Choroid plexus epithelial cell (primary cell): ENCODE results near the gene SETBP1.
A peak's percentile ranks its signal among the peaks of the same experiment; 100 is the strongest.

Source experiments
- DNase-seq: peaks from one replicate; pipeline ENCODE4 v3.0.0-alpha.2; 2010; ENCODE audit warnings: low read depth
- H3K4me3 ChIP-seq: 2 replicates; pipeline ENCODE4 v1.5.1; 2011; ENCODE audit warnings: low read depth, mild to moderate bottlenecking, control low read depth, low read length, moderate library complexity
- TF ChIP-seq, protein P1 (sequence below): conservative IDR thresholded peaks from 2 replicates; pipeline ENCODE4 v1.5.1; 2011; ENCODE audit warnings: low read depth, mild to moderate bottlenecking, control low read depth, inconsistent platforms, low read length, moderate library complexity

The SETBP1 gene

DNA sequence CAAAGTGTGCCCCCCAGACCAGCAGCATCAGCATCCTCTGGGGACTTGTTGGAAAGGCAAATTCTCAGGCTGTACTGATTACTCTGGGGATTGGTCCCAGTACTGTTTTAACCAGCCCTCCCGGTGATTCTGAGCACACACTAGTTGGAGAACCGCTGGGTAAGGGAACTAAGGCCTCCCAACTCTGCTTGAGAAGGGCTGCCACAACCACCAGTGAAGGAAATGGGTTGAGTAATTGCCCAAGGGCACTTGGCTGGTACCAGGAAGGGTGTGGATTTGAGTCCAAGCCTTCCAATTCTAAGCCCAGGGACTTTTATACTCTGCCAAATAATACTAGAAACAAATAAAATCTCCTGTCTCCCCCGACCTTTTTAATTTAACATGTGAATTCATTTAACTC is 219.9 kb downstream of the SETBP1 start:
- no peak overlapping the region for H3K4me3 ChIP-seq
- TF ChIP-seq, protein P1, sequence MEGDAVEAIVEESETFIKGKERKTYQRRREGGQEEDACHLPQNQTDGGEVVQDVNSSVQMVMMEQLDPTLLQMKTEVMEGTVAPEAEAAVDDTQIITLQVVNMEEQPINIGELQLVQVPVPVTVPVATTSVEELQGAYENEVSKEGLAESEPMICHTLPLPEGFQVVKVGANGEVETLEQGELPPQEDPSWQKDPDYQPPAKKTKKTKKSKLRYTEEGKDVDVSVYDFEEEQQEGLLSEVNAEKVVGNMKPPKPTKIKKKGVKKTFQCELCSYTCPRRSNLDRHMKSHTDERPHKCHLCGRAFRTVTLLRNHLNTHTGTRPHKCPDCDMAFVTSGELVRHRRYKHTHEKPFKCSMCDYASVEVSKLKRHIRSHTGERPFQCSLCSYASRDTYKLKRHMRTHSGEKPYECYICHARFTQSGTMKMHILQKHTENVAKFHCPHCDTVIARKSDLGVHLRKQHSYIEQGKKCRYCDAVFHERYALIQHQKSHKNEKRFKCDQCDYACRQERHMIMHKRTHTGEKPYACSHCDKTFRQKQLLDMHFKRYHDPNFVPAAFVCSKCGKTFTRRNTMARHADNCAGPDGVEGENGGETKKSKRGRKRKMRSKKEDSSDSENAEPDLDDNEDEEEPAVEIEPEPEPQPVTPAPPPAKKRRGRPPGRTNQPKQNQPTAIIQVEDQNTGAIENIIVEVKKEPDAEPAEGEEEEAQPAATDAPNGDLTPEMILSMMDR = no peak
- no peak for DNase-seq

DNA sequence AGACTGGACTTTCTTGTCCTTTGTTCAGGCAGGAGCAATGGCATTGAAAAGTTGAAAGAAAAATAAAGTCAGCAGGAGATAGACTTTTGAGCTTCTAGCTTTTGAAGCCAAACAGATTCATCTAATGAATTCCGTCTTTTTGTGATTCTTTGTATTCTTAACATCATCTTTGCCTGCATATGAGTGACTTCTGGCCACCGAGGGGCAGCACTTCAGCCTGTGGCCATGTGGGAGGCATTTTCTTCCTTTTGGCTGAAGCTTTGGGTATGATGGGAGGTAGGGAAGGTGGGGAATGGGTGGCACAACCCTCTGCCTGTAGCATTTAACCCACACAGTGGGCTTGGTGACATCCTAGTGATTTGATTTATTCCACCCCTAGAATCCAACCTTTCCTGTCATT is 220.6 kb downstream of the SETBP1 start:
- peak; percentile 12 for DNase-seq
- TF ChIP-seq, protein P1 = peak; percentile 57
- no peak overlapping the region for H3K4me3 ChIP-seq

DNA sequence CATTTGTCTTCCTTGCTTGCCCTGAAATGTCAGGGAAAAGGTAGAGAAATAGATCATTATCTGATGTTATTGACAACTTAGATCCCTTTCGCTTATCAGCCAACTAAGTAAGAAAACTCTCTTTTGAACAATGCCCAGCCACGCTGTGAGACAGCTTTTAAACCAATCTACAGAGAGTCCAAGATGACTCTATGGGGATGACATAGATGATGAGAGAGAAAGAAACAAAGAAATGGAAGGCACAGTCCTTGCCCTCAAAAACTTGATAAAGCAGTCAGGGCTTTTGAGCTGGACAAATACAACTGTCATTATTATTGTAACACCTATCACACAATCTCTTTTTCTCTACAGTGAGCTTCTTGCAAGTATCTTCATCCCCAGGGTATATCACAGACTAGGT is 222.6 kb downstream of the SETBP1 start:
- no peak overlapping the region for H3K4me3 ChIP-seq
- DNase-seq = no peak
- TF ChIP-seq, protein P1 = no peak

DNA sequence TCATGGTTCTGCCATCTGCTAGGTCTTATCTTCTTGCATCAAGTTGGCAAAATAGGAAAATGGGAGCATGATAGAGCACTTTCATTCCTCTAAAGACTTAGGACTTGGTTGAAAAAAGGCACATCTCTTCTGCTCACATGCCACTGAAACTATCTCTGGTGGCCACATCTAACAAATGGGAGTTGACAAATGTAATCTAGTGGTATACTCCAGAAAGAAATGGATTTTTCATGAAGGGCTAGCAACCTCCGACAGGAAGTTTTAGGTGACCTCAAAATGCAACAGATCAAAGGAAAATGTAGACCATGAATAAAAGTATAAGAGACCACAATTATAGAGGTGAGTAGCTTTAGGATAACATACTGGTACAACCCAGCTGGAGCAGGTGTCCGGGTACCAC is 224.1 kb downstream of the SETBP1 start:
- no peak overlapping the region for H3K4me3 ChIP-seq
- TF ChIP-seq, protein P1 = no peak
- DNase-seq = no peak

DNA sequence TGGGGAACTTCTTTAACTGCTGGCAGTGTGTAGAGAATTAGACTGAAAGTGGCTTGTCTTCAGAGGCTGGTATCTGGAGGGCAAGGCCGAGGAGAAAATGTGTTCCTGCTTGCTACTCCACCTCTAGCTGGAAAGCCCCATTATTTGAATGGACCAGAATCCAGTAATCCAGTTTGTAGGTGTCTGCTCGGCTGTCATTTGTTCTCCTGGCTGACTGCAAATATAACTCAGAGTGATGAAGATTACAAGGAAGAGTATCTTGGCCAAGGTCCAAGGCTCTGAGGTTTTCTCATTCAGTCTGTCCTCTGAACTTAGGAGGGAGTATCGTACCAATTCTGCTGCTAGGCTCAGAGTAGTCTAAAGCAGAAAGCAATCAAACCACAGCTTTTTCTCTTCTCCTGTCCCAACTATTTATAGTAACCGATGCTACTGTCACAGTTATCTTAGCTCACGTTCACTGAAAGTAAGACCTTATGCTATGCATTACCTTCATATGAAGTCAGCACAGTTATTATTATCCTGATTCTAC is 228.6 kb downstream of the SETBP1 start:
- peak; percentile 54 for DNase-seq
- no peak overlapping the region for H3K4me3 ChIP-seq
- TF ChIP-seq, protein P1 = no peak

DNA sequence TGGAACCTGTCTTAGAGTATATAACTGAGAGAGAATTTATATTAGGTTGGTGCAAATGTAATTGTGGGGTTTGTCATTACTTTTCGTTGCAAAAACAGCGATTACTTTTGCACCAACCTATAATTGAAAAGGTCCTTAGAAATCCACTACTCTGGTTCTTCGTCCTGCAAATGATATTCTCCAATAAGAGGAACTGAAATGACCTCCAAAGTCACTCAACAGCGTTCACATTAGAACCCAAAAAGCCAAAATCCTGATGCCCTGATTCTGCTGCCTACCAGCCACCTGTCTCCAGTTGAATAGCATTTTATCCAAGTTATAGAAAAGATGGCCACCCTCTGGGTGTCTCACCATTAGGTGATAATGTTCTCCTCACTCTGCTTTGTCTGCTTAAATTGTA is 230.6 kb downstream of the SETBP1 start:
- H3K4me3 ChIP-seq = no peak overlapping the region
- no peak for DNase-seq
- TF ChIP-seq, protein P1 = no peak

DNA sequence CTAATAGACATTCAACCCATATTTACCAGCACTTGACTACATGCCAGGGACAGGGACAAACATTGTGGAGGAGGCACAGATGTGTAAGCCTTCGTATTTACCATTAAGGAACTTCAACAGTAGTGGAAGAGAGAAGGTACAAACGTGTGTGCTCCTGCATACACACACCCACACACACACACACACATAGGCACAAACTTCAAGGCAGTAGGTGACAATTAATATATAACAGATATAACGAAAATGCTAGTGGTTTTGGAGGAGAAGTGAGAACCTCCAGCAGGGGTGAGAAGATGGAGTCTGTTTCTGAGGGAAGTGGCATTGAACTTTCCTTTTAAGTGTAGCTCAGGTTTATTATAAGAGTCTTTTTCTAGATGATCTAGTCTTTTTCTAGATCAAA is 231.1 kb downstream of the SETBP1 start:
- H3K4me3 ChIP-seq = no peak overlapping the region
- TF ChIP-seq, protein P1 = no peak
- no peak for DNase-seq
